GM19395 (cell line): Measurements from ENCODE around the gene AZGP1.
"Not testable (repeated sequence)": the region's sequence is repeated elsewhere in the genome, so short reads cannot be mapped to it uniquely, and the experiment has no call there.

ENCODE experiments used
- ATAC-seq: cut with Tn5 transposase; IDR thresholded peaks from one replicate; pipeline ENCODE4 v1.9.1; 2021; ENCODE audit warnings: mild to moderate bottlenecking, moderate library complexity; ENCODE audit not compliant: unreplicated experiment

AZGP1 gene

GRCh38 chr7:99997545-99998137 is 21.8 kb upstream of the AZGP1 start:
- no peak for ATAC-seq

GRCh38 chr7:99996755-99997544 is 21.1 kb upstream of the AZGP1 start:
- no peak for ATAC-seq

GRCh38 chr7:99994819-99995218 is 19.0 kb upstream of the AZGP1 start:
- ATAC-seq: no peak

GRCh38 chr7:99992330-99993038 is 16.7 kb upstream of the AZGP1 start:
- no peak for ATAC-seq

GRCh38 chr7:99991543-99991942 is 15.7 kb upstream of the AZGP1 start:
- ATAC-seq: not testable (repeated sequence)

- ATAC-seq: no peak
These were observed 14.6 kb upstream of the AZGP1 start for GRCh38 chr7:99990460-99990852.

GRCh38 chr7:99987846-99988245 is 12.0 kb upstream of the AZGP1 start:
- ATAC-seq: no peak

GRCh38 chr7:99987306-99987705 is 11.5 kb upstream of the AZGP1 start:
- ATAC-seq: not testable (repeated sequence)

- ATAC-seq: no peak
These were observed 8.8 kb upstream of the AZGP1 start for GRCh38 chr7:99984593-99984992.

GRCh38 chr7:99981066-99981465 is 5.2 kb upstream of the AZGP1 start:
- not testable (repeated sequence) for ATAC-seq

- ATAC-seq: not testable (repeated sequence)
These were observed 4.6 kb upstream of the AZGP1 start for GRCh38 chr7:99980448-99980872.

GRCh38 chr7:99979814-99980225 is 4.0 kb upstream of the AZGP1 start:
- not testable (repeated sequence) for ATAC-seq

- ATAC-seq: no peak
These were observed 795 bp upstream of the AZGP1 start for GRCh38 chr7:99976626-99977025.

GRCh38 chr7:99974681-99975080 is 1.1 kb downstream of the AZGP1 start:
- no peak for ATAC-seq

- not testable (repeated sequence) for ATAC-seq
These were observed 2.0 kb downstream of the AZGP1 start for GRCh38 chr7:99973817-99974216.

- ATAC-seq: no peak
These were observed 4.6 kb downstream of the AZGP1 start for GRCh38 chr7:99971242-99971641.

- not testable (repeated sequence) for ATAC-seq
These were observed 6.0 kb downstream of the AZGP1 start for GRCh38 chr7:99969813-99970212.

- no peak for ATAC-seq
These were observed 6.5 kb downstream of the AZGP1 start for GRCh38 chr7:99969298-99969697.

- ATAC-seq: no peak
These were observed 17.1 kb downstream of the AZGP1 start for GRCh38 chr7:99958564-99959227.

GRCh38 chr7:99955247-99955646 is 20.6 kb downstream of the AZGP1 start:
- ATAC-seq: no peak

GRCh38 chr7:99954643-99955042 is 21.2 kb downstream of the AZGP1 start:
- ATAC-seq: not testable (repeated sequence)
